Heart left ventricle (tissue), 16 donors: Measurements from ENCODE around the gene BST1. TPM values are rescaled to one million over a fixed set of nuclear protein-coding genes. Genes with fewer than 3 reads are reported as not detected.

Experiments
- ATAC-seq, 4 donors: fragments of 200-7000 bp; cut with Tn5 transposase; one replicate each; pipeline ENCODE4 v1.9.1; 2020 to 2022; ENCODE audit warnings: moderate library complexity in 4 of 4, mild to moderate bottlenecking in 3 of 4, moderate number of reproducible peaks in 1 of 4
- DNase-seq, 5 donors: peaks; one replicate each; pipeline ENCODE4 v3.0.0-alpha.2; 2020
- H3K27ac ChIP-seq, 12 donors: fragments of 200-600 bp; sonication (generic) in 4 of 12; one replicate each; pipeline versions ENCODE4 v1.5.0 to v1.8.0; 2016 to 2022; ENCODE audit warnings: mild to moderate bottlenecking in 2 of 12
- H3K27me3 ChIP-seq, 9 donors: fragments of 200-600 bp; sonication (generic) in 2 of 9; one replicate each; pipeline versions ENCODE4 v1.5.1 to v1.8.0; 2016 to 2022; ENCODE audit warnings: mild to moderate bottlenecking in 3 of 9
- H3K36me3 ChIP-seq, 9 donors: fragments of 200-600 bp; sonication (generic) in 2 of 9; one replicate each; pipeline versions ENCODE4 v1.5.0 to v1.8.0; 2018 to 2022; ENCODE audit warnings: mild to moderate bottlenecking in 2 of 9
- H3K4me1 ChIP-seq, 12 donors: fragments of 200-600 bp; sonication (generic) in 4 of 12; one replicate each; pipeline versions ENCODE4 v1.5.0 to v1.8.0; 2016 to 2022; ENCODE audit warnings: mild to moderate bottlenecking in 3 of 12
- H3K4me3 ChIP-seq, 12 donors: fragments of 200-600 bp; sonication (generic) in 4 of 12; one replicate each; pipeline versions ENCODE4 v1.5.0 to v1.8.0; 2017 to 2022; ENCODE audit warnings: mild to moderate bottlenecking in 9 of 12, moderate library complexity in 4 of 12
- H3K9me3 ChIP-seq, 12 donors: fragments of 200-600 bp; sonication (generic) in 4 of 12; one replicate each; pipeline versions ENCODE4 v1.5.0 to v1.8.0; 2016 to 2022; ENCODE audit warnings: mild to moderate bottlenecking in 1 of 12
- POLR2A ChIP-seq, 2 donors: fragments of 450-650 bp; IDR thresholded peaks; one replicate each; pipeline ENCODE4 v1.6.1; 2017; ENCODE audit warnings: antibody characterized with exemption in 2 of 2, mild to moderate bottlenecking in 2 of 2, moderate library complexity in 2 of 2
- WGBS, 4 donors: extraction: QIAGEN DNeasy Blood & Tissue Kit in 2 of 4; methylation state at CpG; one replicate each; pipeline versions ENCODE4 v1.1.5 to v1.1.7; 2013 to 2018; 5-methylcytosine and 5-hydroxymethylcytosine counted together
- intact Hi-C, 10 donors: fragments of 100-400 bp; cut with DNase I; formaldehyde crosslinking; loops; one replicate each; pipeline versions ENCODE4 v1.11.1 to v1.14.2; 2022
- polyA plus RNA-seq, 2 donors: library from polyadenylated mRNA; stranded (reverse); fragments of 200-250 nt; gene quantifications; one replicate each; pipeline ENCODE4 v1.2.3, GENCODE V29; 2013
- total RNA-seq, 9 donors: library from RNA; depleted of rRNA in 2 of 9; stranded (reverse); fragments of >200 nt in 2 of 9; fragmentation: NEBNext Ultra II Directional in 3 of 9; extraction: Animal tissue kit (Norgen Biotek cat#: 25700) in 3 of 9; gene quantifications; one replicate each; pipeline versions ENCODE4 v1.1.0 to v1.2.4, GENCODE V29; 2016 to 2023
- TF ChIP-seq, protein P1 (sequence below), 12 donors: fragments of 200-600 bp; sonication (generic) in 4 of 12; IDR thresholded peaks; one replicate each; pipeline versions ENCODE4 v1.5.0 to v1.8.0; 2018 to 2022; ENCODE audit warnings: antibody characterized with exemption in 12 of 12, mild to moderate bottlenecking in 5 of 12
- donor health status: ischemic (EF 13 %, LVEDD 7.1; RV severe dilation, severe dysfunction).
- donor health status: healthy with polysubstance abuse.
- donor health status: DM: no; HTN: yes; CAD: no.
- donor health status: DM: no; HTN: no; CAD: no.
- donor health status: ischemic (EF 25% LVEDD 6.9; RV normal size, moderate dysfunction).
- donor health status: ischemic (EF 25% LVEDD 5.7; RV mildly dilated, moderate dysfunction).
- donor health status: healthy.
- donor health status: DM: yes; HTN: yes; CAD: no.
- donor health status: ischemic (EF 35%, LVEDD 5.7; RV mildly dilated, moderate dysfunction).
- donor health status: nonischemic (EF 11% LVEDD 7.7; RV severe dilation, severe dysfunction).
- donor health status: DM: yes; HTN: yes; CAD: no.
- donor health status: PGD.
- donor health status: ischemic (EF 29% LVEDD 5.4; RV normal size, mild dysfunction).
- donor health status: nonischemic (EF 23%, LVEDD 6.1; RV moderate dilation, normal function).

BST1 gene
- total and polyA plus RNA-seq, 11 donors = 1.3 to 18.4 (median 2.1) TPM

DNA sequence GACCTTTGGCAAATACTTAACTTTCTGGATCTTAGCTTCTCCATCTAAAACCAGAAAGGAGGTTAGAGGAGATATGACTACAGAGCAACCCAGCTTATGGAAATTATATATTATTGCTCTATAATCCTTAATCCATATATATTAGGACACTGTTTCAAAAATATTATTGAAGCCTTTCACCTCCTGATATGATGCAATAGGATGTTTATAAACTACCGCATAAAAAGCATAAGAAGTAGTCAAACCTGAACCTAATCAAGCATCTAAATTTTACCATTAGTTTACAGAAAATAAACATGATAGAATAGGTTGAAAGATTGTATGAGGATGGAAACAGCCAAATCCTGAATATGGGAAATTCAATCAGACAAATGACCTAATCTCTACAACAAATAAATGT is 26.8 kb upstream of the BST1 start:
- 93 to 98% (median 95%) methylated on average over 1 of the region's 1 CpG for WGBS, 4 donors
- intact Hi-C loops = no loop called here
- no peak for DNase-seq
- TF ChIP-seq, protein P1, sequence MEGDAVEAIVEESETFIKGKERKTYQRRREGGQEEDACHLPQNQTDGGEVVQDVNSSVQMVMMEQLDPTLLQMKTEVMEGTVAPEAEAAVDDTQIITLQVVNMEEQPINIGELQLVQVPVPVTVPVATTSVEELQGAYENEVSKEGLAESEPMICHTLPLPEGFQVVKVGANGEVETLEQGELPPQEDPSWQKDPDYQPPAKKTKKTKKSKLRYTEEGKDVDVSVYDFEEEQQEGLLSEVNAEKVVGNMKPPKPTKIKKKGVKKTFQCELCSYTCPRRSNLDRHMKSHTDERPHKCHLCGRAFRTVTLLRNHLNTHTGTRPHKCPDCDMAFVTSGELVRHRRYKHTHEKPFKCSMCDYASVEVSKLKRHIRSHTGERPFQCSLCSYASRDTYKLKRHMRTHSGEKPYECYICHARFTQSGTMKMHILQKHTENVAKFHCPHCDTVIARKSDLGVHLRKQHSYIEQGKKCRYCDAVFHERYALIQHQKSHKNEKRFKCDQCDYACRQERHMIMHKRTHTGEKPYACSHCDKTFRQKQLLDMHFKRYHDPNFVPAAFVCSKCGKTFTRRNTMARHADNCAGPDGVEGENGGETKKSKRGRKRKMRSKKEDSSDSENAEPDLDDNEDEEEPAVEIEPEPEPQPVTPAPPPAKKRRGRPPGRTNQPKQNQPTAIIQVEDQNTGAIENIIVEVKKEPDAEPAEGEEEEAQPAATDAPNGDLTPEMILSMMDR (IDR thresholded peaks at IDR 0.05) = no peak
- no peak for TF ChIP-seq POLR2A (IDR thresholded peaks at IDR 0.05)
- no peaks in the 10 kb centered on the region for H3K36me3 ChIP-seq
- H3K9me3 ChIP-seq = no peaks in the 10 kb centered on the region
- no peak overlapping the region for H3K27ac ChIP-seq
- H3K4me3 ChIP-seq = no peak overlapping the region
- H3K4me1 ChIP-seq = peaks cover 0 to 27% (median 2%) of the 10 kb centered on the region in 12 donors
- no peaks in the 10 kb centered on the region for H3K27me3 ChIP-seq
- no peak for ATAC-seq

- H3K4me1 ChIP-seq = peaks cover 0 to 29% (median 5%) of the 10 kb centered on the region in 12 donors
- 88 to 94% (median 92%) methylated on average over 6 of the region's 6 CpGs for WGBS, 4 donors
- intact Hi-C loops = no loop called here
- no peaks in the 10 kb centered on the region for H3K36me3 ChIP-seq
- no peaks in the 10 kb centered on the region for H3K9me3 ChIP-seq
- no peak for DNase-seq
- no peak overlapping the region for H3K4me3 ChIP-seq
- TF ChIP-seq, protein P1 (IDR thresholded peaks at IDR 0.05) = no peak
- TF ChIP-seq POLR2A (IDR thresholded peaks at IDR 0.05) = no peak
- H3K27me3 ChIP-seq = no peaks in the 10 kb centered on the region
- H3K27ac ChIP-seq = no peak overlapping the region
- no peak for ATAC-seq
Observed at GRCh38 chr4:15676899-15677298, 26.0 kb upstream of the BST1 start.

- H3K9me3 ChIP-seq = no peaks in the 10 kb centered on the region
- no peak overlapping the region for H3K4me3 ChIP-seq
- DNase-seq (no peak), ATAC-seq (no peak)
- no peak for TF ChIP-seq POLR2A (IDR thresholded peaks at IDR 0.05)
- TF ChIP-seq, protein P1 (IDR thresholded peaks at IDR 0.05) = no peak
- WGBS, 4 donors = 91 to 95% (median 93%) methylated on average over 2 of the region's 2 CpGs
- peaks cover 2 to 34% (median 8%) of the 10 kb centered on the region in 12 donors for H3K4me1 ChIP-seq
- no peaks in the 10 kb centered on the region for H3K27me3 ChIP-seq
- H3K36me3 ChIP-seq = no peaks in the 10 kb centered on the region
- intact Hi-C loops = no loop called here
- H3K27ac ChIP-seq = no peak overlapping the region
Observed at GRCh38 chr4:15677507-15677988, 25.3 kb upstream of the BST1 start.

GRCh38 chr4:15681067-15681371 is 21.8 kb upstream of the BST1 start:
- 1 to 2% (median 1%) methylated on average over 13 to 14 of the region's 14 CpGs for WGBS, 4 donors
- intact Hi-C loops = no loop called here
- TF ChIP-seq, protein P1 (IDR thresholded peaks at IDR 0.05) = no peak
- no peak for TF ChIP-seq POLR2A (IDR thresholded peaks at IDR 0.05)
- peaks cover 0 to 12% (median under 1%) of the 10 kb centered on the region in 9 donors for H3K36me3 ChIP-seq
- no peak for DNase-seq
- no peaks in the 10 kb centered on the region for H3K27me3 ChIP-seq
- no peaks in the 10 kb centered on the region for H3K9me3 ChIP-seq
- no peak for ATAC-seq
- peaks cover 4 to 57% (median 24%) of the 10 kb centered on the region in 12 donors for H3K4me1 ChIP-seq
- peak overlapping the region in 6 of 12 donors; percentile 87 to 95 (median 92) for H3K27ac ChIP-seq
- peak overlapping the region; percentile 27 to 86 (median 79) for H3K4me3 ChIP-seq
